NCI-H2196 treated with DMSO at 0.1 percent for 48 hours (cell line): Measurements from ENCODE around the gene CTIF.
A peak's percentile ranks its signal among the peaks of the same experiment; 100 is the strongest.
"Not testable (repeated sequence)": the region's sequence is repeated elsewhere in the genome, so short reads cannot be mapped to it uniquely, and the experiment has no call there.

ENCODE experiments used
- DNase-seq: peaks from one replicate; lab custom pipeline; 2025; ENCODE audit not compliant: unreplicated experiment; lab: John Stamatoyannopoulos, UW

CTIF gene

DNA sequence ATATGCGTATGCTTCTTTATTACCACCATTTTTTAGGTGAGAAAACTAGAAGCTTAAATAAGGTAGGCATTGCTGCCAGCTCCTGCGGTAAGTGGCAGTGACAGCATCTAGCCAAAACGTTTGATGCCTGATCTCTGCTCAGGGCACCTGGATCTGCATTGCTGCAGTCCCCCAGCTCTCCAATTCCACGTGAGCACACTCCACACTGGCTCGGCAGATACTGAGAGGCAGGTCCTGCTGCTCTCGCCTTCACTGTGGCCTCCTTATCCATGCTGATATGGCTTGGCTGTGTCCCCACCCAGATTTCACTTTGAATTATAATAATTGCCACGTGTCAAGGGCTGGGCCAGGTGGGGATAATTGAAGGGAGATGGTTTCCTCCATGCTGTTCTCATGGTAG is 160.9 kb downstream of the CTIF start:
- no peak for DNase-seq

DNA sequence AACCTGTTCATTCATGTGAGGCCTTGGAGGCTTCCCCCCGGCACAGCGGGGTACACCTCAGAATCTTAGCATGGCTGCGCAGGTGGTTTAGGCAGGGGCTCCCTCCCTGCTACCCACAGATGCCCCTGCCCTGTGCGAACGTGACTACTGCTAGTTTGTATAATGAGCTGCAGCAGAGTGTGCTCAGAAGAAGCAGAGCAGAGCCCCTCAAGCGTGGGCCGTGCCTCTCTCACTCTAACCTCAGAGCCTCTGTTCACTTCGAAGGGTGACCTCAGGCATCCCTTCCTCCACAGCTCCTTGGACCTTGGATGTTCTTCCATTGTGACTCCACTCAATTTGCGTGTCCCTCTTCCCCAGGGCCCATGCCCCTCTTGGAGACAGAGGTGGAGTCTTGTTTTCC is 161.6 kb downstream of the CTIF start:
- DNase-seq, result no peak

DNA sequence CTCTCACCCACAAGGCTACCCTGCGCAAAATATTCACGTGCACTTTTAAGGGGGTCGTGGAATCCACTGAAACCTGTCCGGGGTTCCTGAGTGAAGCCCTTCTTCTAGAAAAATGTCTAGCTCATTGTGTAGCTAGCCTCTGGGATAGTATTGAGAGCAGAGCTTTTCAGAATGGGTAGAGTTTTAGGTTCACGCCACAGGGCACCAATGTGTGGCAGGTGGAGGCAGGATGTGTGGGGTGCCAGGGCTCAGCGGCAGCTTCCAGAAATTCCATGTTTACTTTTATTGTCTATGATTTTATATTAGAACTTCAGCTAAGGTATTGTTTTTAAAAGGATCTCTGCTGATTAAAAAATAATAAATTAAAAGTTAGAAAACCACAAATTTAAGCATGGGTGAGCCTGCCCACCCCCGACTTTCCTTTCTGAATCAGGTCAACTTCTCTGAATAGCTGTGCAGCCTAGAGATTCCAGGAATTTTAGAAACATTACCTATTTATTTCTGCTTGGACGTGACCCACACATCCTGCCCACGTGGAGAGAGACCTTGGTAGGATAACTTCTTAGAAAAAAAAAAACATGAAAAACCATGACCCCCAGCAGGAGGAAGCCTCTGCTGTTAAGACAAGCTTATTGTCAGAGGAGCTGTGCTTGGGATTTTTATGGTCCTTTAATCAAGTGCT is 163.7 kb downstream of the CTIF start:
- DNase-seq, result no peak

DNA sequence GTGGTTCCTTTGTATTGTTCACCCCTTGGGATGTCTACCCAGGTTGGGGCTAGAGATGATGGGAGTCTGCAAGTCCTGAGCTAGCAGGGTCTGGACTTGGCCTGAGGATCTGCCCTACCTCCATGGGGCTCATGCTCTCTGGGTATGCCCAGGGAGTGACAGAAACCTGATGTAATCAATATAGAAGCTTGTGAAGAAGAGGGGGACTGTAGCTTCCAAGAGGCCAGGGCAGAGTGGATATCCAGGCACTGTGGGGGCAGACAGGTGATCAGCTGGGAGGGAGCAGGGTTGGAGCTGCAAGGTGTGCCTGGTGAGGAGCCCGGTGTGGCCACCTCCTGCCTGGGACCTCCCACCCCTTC is 164.2 kb downstream of the CTIF start:
- DNase-seq, result no peak

DNA sequence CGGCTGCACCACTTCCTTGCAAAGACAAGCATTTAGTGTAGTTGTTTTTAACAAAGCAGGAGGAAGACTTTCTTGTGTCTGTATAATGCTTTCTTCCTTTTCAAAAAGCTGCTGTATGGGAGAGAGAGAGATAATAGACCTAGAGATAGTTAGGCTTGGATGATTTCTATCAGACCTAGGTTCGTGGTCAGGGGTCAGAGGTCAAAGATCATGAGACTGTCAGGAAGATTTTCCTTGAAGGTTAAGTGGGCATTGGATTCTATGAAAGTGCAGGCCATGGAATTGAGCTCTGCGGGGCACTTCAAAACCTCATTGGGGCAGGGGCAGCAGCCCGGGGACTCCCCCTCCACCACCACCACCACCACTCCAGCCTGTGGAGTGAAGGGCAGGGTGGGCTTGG is 164.6 kb downstream of the CTIF start:
- DNase-seq, result no peak

DNA sequence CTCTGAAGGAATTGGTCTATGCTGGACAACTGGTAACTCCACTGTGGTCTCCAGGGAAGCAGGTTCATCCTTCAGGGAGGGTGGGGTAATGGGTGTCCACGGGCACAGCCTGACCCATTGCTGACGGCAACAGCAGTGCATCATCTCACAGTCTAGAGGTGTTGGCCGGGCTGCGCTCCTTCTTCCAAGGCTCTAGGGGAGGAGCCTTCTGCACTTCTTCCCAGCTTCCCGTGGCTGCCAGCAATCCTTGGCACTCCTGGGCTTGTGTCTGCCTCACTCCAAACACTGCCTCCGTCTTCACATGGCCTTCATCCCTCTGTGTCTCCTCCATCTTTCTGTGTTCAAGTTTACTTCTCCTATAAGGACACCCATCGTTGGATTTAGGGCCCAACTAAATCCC is 166.2 kb downstream of the CTIF start:
- no peak for DNase-seq

DNA sequence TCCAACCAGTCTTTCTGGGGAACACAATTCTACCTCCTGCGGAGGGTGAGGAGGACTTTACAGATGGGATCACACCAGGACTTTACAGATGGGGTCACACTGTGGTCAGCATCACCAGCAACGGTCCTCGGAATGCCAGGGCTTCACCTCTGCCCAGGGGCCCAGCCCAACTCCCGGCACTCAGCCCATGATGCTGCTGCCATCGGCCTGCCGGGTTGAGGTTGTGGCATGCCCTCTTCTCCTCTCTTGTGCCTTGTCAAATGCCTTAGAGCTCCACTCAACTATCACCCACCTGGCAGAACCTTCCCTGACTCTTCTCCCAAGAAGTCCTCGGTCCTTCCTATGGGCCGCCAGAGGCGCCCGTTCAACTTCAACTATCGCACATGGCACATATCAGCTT is 166.7 kb downstream of the CTIF start:
- no peak for DNase-seq

DNA sequence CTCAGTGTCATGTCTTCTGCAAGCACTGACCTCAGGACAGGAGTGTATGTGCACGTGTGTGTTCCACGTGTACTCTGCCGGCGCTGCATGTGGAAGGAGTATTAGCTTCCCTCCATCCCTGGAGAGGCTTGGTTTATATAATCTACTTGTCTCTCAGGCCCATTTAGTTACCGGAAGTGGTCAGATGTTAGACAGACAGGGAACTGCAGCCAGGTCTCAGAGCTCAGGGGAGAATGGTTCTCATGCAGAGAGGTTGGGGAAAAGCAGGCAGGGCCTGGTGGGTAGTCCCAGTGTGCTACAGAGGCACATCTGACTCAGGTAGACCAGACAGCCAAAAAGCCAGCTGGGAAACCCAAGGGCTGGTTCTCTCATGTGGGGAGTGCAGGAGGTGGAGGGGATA is 167.9 kb downstream of the CTIF start:
- no peak for DNase-seq

DNA sequence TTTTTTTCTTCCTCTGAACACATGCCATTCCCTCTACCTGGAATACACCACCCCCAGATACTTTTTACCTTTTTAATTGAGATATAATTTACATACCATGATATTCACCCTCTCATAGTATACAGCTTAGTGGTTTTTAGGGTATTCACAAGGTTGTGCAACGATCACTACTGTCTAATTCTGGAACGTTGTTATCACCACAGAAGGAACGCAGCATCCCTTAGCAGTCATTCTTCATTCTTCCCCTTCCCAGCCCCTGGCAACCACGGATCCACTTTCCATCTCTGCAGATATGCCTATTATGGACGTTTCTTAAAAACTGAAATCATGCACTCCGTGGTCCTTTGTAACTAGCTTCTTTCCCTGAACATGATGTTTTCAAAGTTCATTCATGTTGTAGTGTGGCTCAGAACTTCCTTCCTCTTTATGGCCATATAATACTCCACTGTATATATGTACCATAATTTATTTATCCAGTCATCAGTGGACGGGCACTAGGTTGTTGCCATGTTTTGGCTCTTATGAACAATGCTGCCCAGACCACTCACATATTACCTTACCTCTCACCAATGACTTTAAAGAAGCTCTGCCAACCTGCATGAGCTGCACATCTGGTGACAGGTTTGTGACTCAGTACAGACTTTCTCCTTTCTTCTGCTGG is 168.9 kb downstream of the CTIF start:
- no peak for DNase-seq

DNA sequence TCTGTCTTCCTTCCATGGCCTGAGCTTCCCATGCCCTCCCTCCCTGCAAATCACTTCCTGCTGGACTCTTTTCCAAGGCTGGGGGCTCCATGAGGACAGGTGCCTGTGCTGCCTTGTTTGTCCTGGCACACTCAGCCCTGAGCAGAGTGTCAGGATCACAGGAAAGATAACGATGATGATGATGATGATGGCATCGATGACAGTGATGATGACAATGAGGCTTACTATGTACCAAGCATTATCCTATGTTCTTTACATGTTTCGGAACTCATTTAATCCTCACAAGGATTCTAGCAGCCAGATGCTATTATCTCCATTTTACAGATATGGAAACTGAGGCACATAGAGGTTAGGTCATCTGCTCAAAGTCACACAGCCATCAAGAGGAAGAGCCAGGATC is 170.0 kb downstream of the CTIF start:
- no peak for DNase-seq

DNA sequence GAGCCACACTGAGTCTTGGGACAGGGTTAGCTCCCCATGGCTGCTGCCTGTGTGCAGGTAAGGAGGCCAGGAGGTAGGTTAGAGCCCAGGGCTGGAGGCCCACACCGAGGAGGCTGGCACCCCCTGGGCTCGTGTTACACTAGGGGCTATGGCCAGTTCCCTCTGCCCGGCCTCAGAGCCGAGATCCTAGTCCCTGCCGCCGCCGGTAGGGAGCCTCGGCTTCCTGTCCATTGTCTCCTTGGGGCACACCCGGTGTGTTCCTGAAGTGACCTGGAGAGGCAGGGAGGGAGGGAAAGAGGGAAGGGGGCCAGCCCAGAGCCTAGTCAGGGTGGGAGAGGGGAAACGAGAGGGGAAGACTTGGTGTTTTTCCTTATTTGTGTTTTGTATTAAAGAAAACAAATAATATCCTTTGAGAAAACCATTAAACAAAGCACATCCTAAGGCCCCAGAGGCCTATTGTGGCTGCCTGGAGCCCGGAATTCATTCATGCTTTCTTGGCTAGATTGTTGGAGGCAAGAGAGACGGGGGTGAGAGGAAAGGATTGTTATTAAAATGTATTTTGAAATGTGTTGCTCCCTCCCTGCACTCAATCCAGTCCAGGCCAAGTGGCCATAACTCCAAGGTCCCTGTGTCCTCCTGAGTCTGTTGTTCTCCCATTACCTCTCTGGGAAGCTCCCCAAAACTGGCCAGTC is 170.7 kb downstream of the CTIF start:
- no peak for DNase-seq

DNA sequence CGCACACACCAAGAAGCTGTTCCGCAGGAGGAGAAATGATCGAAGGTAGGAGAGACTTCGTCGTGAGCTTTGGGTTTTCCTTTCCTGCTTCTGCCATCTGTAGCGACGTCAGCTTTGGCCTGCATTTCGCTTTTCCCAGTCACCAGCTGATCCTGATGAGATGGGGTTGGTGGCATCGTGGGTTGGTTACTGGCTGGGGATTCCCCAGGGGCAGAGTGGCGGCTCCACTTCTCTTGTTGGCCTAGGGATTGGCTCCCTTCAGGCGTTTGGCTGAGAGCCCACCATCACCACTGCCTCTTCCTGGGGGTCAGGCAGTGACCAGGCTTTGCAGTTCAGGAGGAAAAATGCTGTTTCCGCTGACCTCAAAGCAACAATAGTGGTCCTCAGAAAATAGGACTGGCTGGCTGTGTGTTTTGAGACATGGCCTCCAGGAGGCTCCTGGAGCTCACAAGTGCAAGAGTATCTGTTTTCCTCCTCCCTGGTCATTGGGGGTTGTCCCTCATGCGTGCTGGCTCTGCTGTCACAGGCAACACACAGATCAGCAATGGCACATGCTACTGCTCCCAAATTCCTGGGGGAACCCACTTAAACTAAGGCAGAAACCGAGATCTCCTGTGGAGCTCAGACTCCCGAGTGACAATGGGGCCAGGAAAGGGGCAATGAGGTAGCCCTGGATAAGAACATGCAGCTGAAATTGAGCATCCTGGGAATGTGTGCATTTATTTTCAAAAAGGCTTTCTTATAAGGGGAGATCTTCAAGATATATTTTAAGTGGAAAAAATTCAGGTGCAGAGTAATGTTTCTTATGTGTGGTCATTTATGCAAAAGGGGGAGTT is 173.0 kb downstream of the CTIF start:
- peak; percentile 36 for DNase-seq

DNA sequence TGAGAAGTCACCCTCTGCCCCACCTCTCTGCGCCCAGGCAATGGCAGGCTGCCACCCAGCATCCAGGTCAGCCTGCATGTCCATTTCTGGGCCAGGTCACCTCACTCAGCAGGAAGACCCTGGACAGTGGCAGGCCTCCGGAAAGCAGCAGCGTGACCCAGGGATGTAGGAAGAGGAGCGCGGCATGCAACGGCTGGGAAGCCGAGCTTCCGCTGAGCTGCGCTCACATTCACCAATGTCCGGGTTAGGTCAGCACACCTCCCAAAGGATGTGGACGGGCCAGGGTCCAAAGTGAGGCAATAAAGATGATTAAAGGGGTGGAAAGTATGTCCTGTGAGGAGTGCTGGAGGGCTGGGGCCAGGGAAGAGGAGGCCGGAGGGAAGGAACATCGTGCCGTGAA is 174.5 kb downstream of the CTIF start:
- DNase-seq, result no peak

DNA sequence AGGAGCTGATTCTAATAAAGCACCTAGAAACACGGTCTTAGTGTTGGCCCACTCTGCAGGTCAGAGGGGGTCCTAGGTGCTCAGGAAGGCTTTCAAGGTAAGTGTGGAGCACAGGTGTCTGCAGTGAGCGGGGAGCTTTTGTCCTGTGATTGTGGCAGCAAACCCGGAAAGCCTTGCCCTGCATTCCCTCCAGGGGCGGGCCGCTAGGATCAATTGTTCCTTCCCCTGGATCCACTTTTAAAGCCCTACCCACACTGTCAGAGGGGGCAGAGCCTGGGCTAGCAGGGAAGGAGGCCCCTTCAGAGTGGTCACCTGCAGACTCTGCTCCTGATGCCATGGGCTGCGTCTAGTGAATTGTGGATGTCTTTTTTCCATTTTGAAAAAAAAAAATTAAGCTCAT is 176.0 kb downstream of the CTIF start:
- no peak for DNase-seq

DNA sequence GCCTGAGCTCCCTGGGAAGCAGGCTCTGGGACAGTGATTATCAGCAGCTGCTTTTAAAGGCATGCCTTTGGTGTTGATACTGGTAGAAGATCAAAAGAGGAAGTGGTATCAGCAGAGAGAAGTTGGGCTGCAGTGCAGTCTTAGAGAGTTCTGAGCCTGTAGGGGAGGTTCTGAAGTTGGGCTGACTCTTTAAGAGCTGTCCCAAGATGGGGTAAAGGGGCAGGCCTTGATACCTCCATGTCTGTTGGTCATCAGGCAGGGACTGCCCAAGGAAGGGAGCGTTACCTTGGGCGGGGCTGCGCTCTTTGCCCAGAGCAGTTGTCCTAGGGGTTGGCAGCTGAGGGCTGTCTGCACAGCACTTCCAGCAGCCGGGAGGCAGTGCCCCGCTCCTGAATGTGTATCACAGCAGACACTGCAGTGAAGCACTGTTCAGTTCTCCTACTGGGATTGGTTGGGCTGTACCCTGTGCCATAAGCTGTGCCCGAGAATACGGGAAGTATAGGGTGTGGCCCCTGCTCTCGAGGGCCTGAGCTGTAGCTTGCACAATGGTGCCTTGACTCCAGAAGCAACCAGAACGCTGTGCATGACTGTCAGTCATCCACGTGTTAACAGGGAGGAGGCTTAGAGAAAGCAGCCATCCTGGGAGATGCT is 177.0 kb downstream of the CTIF start:
- DNase-seq, result no peak

DNA sequence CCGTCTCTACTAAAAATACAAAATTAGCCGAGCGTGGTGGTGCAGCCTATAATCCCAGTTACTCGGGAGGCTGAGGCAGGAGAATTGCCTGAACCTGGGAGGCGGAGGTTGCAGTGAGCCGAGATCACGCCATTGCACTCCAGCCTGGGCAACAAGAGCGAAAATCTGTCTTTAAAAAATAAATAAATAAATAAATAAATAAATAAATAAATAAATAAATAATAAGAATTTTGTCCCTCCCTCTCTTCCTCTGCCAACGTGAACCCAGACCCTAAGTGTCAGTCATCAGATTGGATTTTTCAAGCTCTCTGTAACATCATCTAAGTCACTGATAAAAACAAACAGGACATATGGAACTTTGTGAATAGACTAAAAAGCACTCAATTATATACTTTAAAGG is 178.4 kb downstream of the CTIF start:
- not testable (repeated sequence) for DNase-seq

DNA sequence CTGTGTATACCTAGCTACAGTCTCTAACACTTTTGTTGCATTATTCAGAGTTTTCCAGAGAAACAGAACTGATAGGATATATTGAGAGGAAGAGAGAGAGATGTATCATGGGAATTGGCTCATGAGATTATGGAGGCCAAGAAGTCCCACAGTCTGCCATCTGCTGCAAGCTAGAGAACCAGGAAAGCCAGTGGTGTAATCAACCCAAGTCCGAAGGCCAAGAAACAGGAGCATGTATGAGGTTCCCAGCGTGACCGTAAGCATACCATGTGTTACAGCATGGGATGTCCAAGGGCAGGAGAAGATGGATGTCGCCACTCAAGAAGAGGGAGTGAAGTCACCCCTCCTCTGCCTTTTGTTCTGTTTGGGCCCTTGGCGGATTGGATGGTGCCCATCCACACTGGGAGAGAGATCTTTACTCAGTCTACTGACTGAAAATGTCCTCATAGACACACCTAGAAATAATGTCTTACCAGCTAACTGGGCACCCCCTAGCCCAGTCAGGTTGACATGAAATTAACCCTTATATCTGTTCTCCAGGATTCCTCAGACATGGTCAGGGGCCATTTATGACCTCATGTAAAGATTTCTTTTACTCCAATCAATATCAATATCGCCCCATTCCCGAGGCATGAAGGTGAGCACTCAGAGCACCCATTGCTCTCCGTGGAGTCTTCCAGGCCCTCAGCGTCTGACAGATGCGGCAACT is 179.6 kb downstream of the CTIF start:
- DNase-seq, result no peak

DNA sequence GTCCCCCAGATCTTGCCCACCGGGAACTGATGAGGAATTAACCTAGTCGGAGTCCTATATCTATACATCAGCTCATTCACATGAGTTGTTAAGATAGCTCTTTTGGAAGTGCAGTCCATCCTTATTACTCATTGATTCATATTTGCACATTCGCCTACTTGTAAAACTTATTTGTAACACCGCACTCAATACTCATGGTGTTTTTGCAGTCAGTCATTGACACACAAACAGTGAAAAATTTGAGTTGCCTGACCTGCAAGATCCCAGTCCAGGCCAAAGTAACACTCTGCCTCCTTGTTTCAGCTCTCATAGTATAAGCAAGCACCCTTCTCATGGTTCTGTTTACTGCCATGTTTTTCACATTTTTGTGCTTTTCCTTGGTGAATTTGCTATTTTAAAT is 180.6 kb downstream of the CTIF start:
- DNase-seq, result no peak

DNA sequence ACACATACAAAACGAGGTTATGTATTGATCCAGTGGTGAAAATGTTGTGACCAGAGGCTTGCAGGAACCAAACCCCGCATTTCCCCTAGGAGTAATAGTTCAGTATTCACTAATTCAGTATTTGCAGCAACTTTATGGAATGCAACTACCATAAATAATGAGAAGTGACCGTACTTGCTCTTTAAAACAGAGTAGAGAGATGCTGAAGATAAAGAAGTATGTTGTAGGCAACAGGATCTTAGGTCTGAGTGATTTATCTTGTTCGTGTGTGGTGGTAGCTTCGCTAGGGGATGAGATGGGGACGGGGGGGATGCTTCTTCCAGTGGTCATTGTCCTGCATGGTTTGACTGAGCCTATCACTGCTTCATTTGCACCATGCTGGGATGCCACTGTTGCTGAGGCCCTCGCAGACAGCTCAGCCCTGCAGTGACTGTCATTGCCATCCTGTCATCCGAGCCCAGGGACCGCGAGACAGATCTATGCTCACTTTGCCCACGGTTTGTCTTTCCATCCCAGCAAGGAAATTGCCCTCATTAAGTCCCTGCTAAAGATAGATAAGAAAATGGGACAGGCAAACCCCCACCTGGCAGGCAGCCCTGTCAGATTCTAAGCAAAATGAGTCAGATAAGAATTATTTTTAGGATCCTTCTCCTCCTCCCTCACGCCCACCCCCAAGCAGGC is 181.3 kb downstream of the CTIF start:
- DNase-seq, result no peak

DNA sequence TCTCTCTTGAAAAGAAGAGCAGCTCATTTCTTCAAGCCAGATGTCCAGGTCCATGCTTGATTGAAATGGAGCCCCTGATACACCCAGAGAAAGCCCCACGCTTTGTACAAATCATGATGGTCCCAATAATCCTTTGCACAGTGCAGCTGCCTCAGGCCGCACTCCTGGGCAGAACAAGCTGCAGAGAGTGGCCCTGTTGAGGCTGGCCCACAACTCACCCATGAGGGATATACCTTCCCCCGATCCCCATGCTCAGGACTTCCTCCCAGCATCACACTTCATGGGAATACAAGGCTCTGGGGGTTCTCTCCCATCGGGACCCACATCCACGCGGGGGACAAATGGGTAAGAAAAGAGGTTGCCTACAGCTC is 181.8 kb downstream of the CTIF start:
- no peak for DNase-seq
